ENCODE data around the gene ISYNA1. TPM values are rescaled to one million over a fixed set of nuclear protein-coding genes. Genes with fewer than 3 reads are reported as not detected.

The ISYNA1 gene
- total and polyA plus RNA-seq, 4 donors = 4.7 to 41.9 (median 10.1) TPM

- Histone ChIP-seq H3K4me3 (ENCODE audit: low read depth in 1 of 3, low read length in 3 of 3) (no peak overlapping the region), H3K27ac (ENCODE audit: low read depth in 1 of 2, low read length in 2 of 2) (peak overlapping the region in 1 of 2 donors; percentile 12), H3K27me3 (ENCODE audit: control insufficient read depth in 4 of 4, insufficient read depth in 4 of 4, low read length in 3 of 4) (no peaks in the 10 kb centered on the region), H3K36me3 (ENCODE audit: control insufficient read depth in 4 of 4, insufficient read depth in 3 of 4, low read depth in 1 of 4, low read length in 3 of 4) (no peaks in the 10 kb centered on the region), H3K4me1 (ENCODE audit: control insufficient read depth in 4 of 4, insufficient read depth in 4 of 4, low read length in 3 of 4) (peaks cover 8 to 63% (median 38%) of the 10 kb centered on the region in 4 donors), H3K9ac (ENCODE audit: low read depth in 1 of 2, low read length in 2 of 2) (no peak overlapping the region), H3K9me3 (ENCODE audit: control insufficient read depth in 4 of 4, low read length in 3 of 4) (no peaks in the 10 kb centered on the region)
- no peak for DNase-seq (ENCODE audit: low spot score)
- no peak for TF ChIP-seq YY1 (IDR thresholded peaks at IDR 0.05)
- WGBS = 96% methylated on average over 5 of the region's 5 CpGs
Measured at GRCh38 chr19:18484992-18485391, 47.1 kb upstream of the ISYNA1 start.

GRCh38 chr19:18483119-18483890 is 45.4 kb upstream of the ISYNA1 start:
- Histone ChIP-seq H3K9me3 (ENCODE audit: control insufficient read depth in 4 of 4, low read length in 3 of 4) (no peaks in the 10 kb centered on the region), H3K36me3 (ENCODE audit: control insufficient read depth in 4 of 4, insufficient read depth in 3 of 4, low read depth in 1 of 4, low read length in 3 of 4) (no peaks in the 10 kb centered on the region), H3K9ac (ENCODE audit: low read depth in 1 of 2, low read length in 2 of 2) (no peak overlapping the region), H3K27me3 (ENCODE audit: control insufficient read depth in 4 of 4, insufficient read depth in 4 of 4, low read length in 3 of 4) (no peaks in the 10 kb centered on the region), H3K4me3 (ENCODE audit: low read depth in 1 of 3, low read length in 3 of 3) (no peak overlapping the region), H3K27ac (ENCODE audit: low read depth in 1 of 2, low read length in 2 of 2) (peak overlapping the region; percentile 6 to 60), H3K4me1 (ENCODE audit: control insufficient read depth in 4 of 4, insufficient read depth in 4 of 4, low read length in 3 of 4) (peaks cover 18 to 61% (median 37%) of the 10 kb centered on the region in 4 donors)
- DNase-seq (ENCODE audit: low spot score) = no peak
- TF ChIP-seq EGR1 (IDR thresholded peaks at IDR 0.05; ENCODE audit: low read depth in 2 of 2) (no peak), CTCF (IDR thresholded peaks at IDR 0.05; ENCODE audit: low read depth, low read length, missing input control) (no peak)
- 59% methylated on average over 12 of the region's 12 CpGs for WGBS

- 96% methylated on average over 12 of the region's 12 CpGs for WGBS
- no peak overlapping the region for H3K9ac ChIP-seq (ENCODE audit: low read depth in 1 of 2, low read length in 2 of 2)
- TF ChIP-seq ATF3 (IDR thresholded peaks at IDR 0.05) (no peak), GABPA (IDR thresholded peaks at IDR 0.05 in 1 of 2, conservative IDR thresholded peaks at IDR 0.05 in 1 of 2) (no peak), HNF4A (conservative IDR thresholded peaks at IDR 0.05) (no peak), RXRA (IDR thresholded peaks at IDR 0.05) (no peak), JUND (IDR thresholded peaks at IDR 0.05) (no peak), RAD21 (IDR thresholded peaks at IDR 0.05) (no peak), FOXA1 (IDR thresholded peaks at IDR 0.05) (no peak), REST (IDR thresholded peaks at IDR 0.05) (no peak), NR2F2 (IDR thresholded peaks at IDR 0.05) (no peak), CTCF (IDR thresholded peaks at IDR 0.05; ENCODE audit: low read depth, low read length, missing input control) (no peak), MAX (IDR thresholded peaks at IDR 0.05) (no peak), SP1 (IDR thresholded peaks at IDR 0.05) (no peak), YY1 (IDR thresholded peaks at IDR 0.05) (no peak), TAF1 (conservative IDR thresholded peaks at IDR 0.05) (no peak), HNF4G (IDR thresholded peaks at IDR 0.05) (no peak), FOXA2 (IDR thresholded peaks at IDR 0.05) (no peak), EGR1 (IDR thresholded peaks at IDR 0.05; ENCODE audit: low read depth in 2 of 2) (no peak)
- H3K27ac ChIP-seq (ENCODE audit: low read depth in 1 of 2, low read length in 2 of 2) = no peak overlapping the region
- H3K27me3 ChIP-seq (ENCODE audit: control insufficient read depth in 4 of 4, insufficient read depth in 4 of 4, low read length in 3 of 4) = no peaks in the 10 kb centered on the region
- no peak overlapping the region for H3K4me3 ChIP-seq (ENCODE audit: low read depth in 1 of 3, low read length in 3 of 3)
- no peaks in the 10 kb centered on the region for H3K9me3 ChIP-seq (ENCODE audit: control insufficient read depth in 4 of 4, low read length in 3 of 4)
- H3K36me3 ChIP-seq (ENCODE audit: control insufficient read depth in 4 of 4, insufficient read depth in 3 of 4, low read depth in 1 of 4, low read length in 3 of 4) = no peaks in the 10 kb centered on the region
- peaks cover 14 to 53% (median 37%) of the 10 kb centered on the region in 4 donors for H3K4me1 ChIP-seq (ENCODE audit: control insufficient read depth in 4 of 4, insufficient read depth in 4 of 4, low read length in 3 of 4)
- no peak for DNase-seq (ENCODE audit: low spot score)
Measured at GRCh38 chr19:18481505-18482222, 43.7 kb upstream of the ISYNA1 start.

All from liver (tissue), 9 donors.